ENCODE data around the gene BTLA. TPM values are rescaled to one million over a fixed set of nuclear protein-coding genes. Genes with fewer than 3 reads are reported as not detected.

Gene BTLA
- total RNA-seq, 2 donors from 2014 or later = 0.32 to 1.1 TPM

GRCh38 chr3:112460519-112461195 is 38.6 kb downstream of the BTLA start:
- no peak for DNase-seq
- Histone ChIP-seq H3K9me3 (no peaks in the 10 kb centered on the region), H3K27ac (no peak overlapping the region), H3K4me3 (no peak overlapping the region), H3K4me1 (no peaks in the 10 kb centered on the region), H3K27me3 (no peaks in the 10 kb centered on the region), H3K9ac (ENCODE audit: low read depth in 2 of 2, low read length in 2 of 2) (no peak overlapping the region), H3K36me3 (no peaks in the 10 kb centered on the region)
- TF ChIP-seq CTCF (IDR thresholded peaks at IDR 0.05) = no peak
- intact Hi-C loops (cut with DNase I) = no loop called here

GRCh38 chr3:112459750-112460149 is 39.5 kb downstream of the BTLA start:
- intact Hi-C loops (cut with DNase I) = no loop called here
- Histone ChIP-seq H3K36me3 (no peaks in the 10 kb centered on the region), H3K9me3 (no peaks in the 10 kb centered on the region)

GRCh38 chr3:112456147-112456546 is 43.1 kb downstream of the BTLA start:
- no peak for DNase-seq
- intact Hi-C loops (cut with DNase I) = no loop called here
- Histone ChIP-seq H3K9ac (ENCODE audit: low read depth in 2 of 2, low read length in 2 of 2) (no peak overlapping the region), H3K4me3 (no peak overlapping the region), H3K36me3 (no peaks in the 10 kb centered on the region), H3K27ac (no peak overlapping the region), H3K9me3 (no peaks in the 10 kb centered on the region), H3K4me1 (no peaks in the 10 kb centered on the region), H3K27me3 (no peaks in the 10 kb centered on the region)
- no peak for TF ChIP-seq CTCF (IDR thresholded peaks at IDR 0.05)

More at GRCh38 chr3:112459750-112460149, 39.5 kb downstream of the BTLA start:
- no peak for TF ChIP-seq CTCF (IDR thresholded peaks at IDR 0.05)
- no peaks in the 10 kb centered on the region for H3K27me3 ChIP-seq
- DNase-seq = no peak
- H3K4me3 ChIP-seq = no peak overlapping the region
- no peak overlapping the region for H3K9ac ChIP-seq (ENCODE audit: low read depth in 2 of 2, low read length in 2 of 2)
- no peak overlapping the region for H3K27ac ChIP-seq
- no peaks in the 10 kb centered on the region for H3K4me1 ChIP-seq

GRCh38 chr3:112448939-112449338 is 50.3 kb downstream of the BTLA start:
- no peaks in the 10 kb centered on the region for H3K36me3 ChIP-seq
- intact Hi-C loops (cut with DNase I) = no loop called here
- DNase-seq = no peak
- no peaks in the 10 kb centered on the region for H3K4me1 ChIP-seq
- no peaks in the 10 kb centered on the region for H3K27me3 ChIP-seq
- no peaks in the 10 kb centered on the region for H3K9me3 ChIP-seq
- H3K9ac ChIP-seq (ENCODE audit: low read depth in 2 of 2, low read length in 2 of 2) = no peak overlapping the region
- H3K4me3 ChIP-seq = no peak overlapping the region
- no peak for TF ChIP-seq CTCF (IDR thresholded peaks at IDR 0.05)
- no peak overlapping the region for H3K27ac ChIP-seq

GRCh38 chr3:112446343-112446742 is 52.9 kb downstream of the BTLA start:
- H3K27ac ChIP-seq = no peak overlapping the region
- H3K4me1 ChIP-seq = no peaks in the 10 kb centered on the region
- no peak for DNase-seq
- no peak overlapping the region for H3K4me3 ChIP-seq
- H3K27me3 ChIP-seq = no peaks in the 10 kb centered on the region
- TF ChIP-seq CTCF (IDR thresholded peaks at IDR 0.05) = no peak
- intact Hi-C loops (cut with DNase I) = no loop called here
- H3K36me3 ChIP-seq = no peaks in the 10 kb centered on the region
- no peak overlapping the region for H3K9ac ChIP-seq (ENCODE audit: low read depth in 2 of 2, low read length in 2 of 2)
- H3K9me3 ChIP-seq = no peaks in the 10 kb centered on the region

Data from colonic mucosa (tissue), 4 donors.